ENCODE results near the gene GAREM1. TPM values are rescaled to one million over a fixed set of nuclear protein-coding genes. Genes with fewer than 3 reads are reported as not detected.

The GAREM1 gene
- total and polyA plus RNA-seq, 2 of the 8 experiments (the other 6 are each of a cell fraction or from before 2014, with no cell fraction given), result 3.6 to 9.2 TPM

GRCh38 chr18:32368991-32369390, 101.7 kb downstream of the GAREM1 start (continued):
- no peak for TF ChIP-seq ATF2 (IDR thresholded peaks at IDR 0.05; ENCODE audit: low read length)

All from H1 (cell line).